NT2/D1 (cell line): Measurements from ENCODE around the gene RNF144B.

Experiments used
- SUZ12 ChIP-seq: IDR thresholded peaks from 2 replicates; pipeline ENCODE4 v1.6.1; 2011; ENCODE audit not compliant: insufficient read length, insufficient read depth; ENCODE audit errors: extremely low read depth
- YY1 ChIP-seq: IDR thresholded peaks from 2 replicates; pipeline ENCODE4 v1.6.1; 2011; ENCODE audit not compliant: insufficient read length, insufficient read depth
- ZNF274 ChIP-seq: IDR thresholded peaks from 2 replicates; pipeline ENCODE4 v1.6.1; 2011; ENCODE audit warnings: mild to moderate bottlenecking, low read depth, low read length

DNA sequence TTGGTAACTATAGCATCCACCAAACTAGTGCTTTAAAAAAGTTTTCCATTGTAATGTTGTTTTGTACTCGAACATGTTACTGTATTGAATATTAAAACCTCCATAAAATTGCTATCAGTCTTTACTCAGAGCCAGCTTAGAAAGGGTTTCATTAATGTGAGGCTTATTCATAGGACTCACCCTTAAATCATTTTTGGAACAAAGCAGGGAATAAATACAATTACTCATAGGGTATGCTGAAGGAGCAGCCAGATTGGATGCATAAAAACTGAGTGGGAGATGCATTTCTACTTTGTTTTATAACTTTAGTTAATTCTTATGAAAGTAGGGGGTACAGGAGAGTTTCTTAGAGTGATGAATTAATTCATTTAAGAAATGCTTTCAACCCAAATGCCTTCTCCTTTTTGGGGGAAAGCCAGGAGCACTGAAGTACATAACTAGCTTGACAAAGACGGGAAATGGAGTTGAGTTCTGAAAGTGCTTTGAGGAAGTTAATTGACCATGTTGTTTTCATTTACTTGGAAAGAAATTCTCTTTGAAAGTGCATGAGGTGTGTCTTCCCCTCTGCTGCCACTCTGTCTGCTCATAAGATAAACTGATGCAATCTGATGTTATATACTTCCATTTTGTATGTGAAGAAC, 90.3 kb downstream of the RNF144B start:
- TF ChIP-seq SUZ12, result no peak
- no peak for TF ChIP-seq YY1
- TF ChIP-seq ZNF274, result no peak
